SK-N-SH (cell line): ENCODE results near the gene MCCC2.

Experiments used
- CTCF ChIP-seq: fragments of 200-600 bp; sonication (generic); IDR thresholded peaks from 2 replicates; pipeline ENCODE4 v1.6.1; 2017; ENCODE audit warnings: antibody characterized with exemption, mild to moderate bottlenecking, moderate library complexity
- ELF1 ChIP-seq: IDR thresholded peaks from 2 replicates; pipeline ENCODE4 v1.4.0; 2012
- EP300 ChIP-seq, 2 experiments: IDR thresholded peaks; 2 replicates each; pipeline versions ENCODE4 v1.4.0 to v1.6.1; 2012; ENCODE audit warnings: borderline replicate concordance in 1 of 2, low read depth in 1 of 2, low read length in 1 of 2
- FOXJ3 ChIP-seq: sonication (generic); formaldehyde crosslinking; IDR thresholded peaks from 2 replicates; pipeline ENCODE4 v1.5.1; 2020; ENCODE audit warnings: mild to moderate bottlenecking, missing genetic modification reagents
- JUND ChIP-seq: IDR thresholded peaks from 2 replicates; pipeline ENCODE4 v1.4.0; 2012
- MAX ChIP-seq: IDR thresholded peaks from 2 replicates; pipeline ENCODE4 v1.4.0; 2012; ENCODE audit warnings: low read depth
- MXI1 ChIP-seq: IDR thresholded peaks from 2 replicates; pipeline ENCODE4 v1.6.1; 2012; ENCODE audit warnings: mild to moderate bottlenecking, low read depth, low read length, improper control_type of control experiment
- PBX3 ChIP-seq: IDR thresholded peaks from 2 replicates; pipeline ENCODE4; 2012
- POLR2AphosphoS5 ChIP-seq: IDR thresholded peaks from 2 replicates; pipeline ENCODE4 v1.6.1; 2012; ENCODE audit warnings: low read depth, low read length
- REST ChIP-seq: IDR thresholded peaks from 2 replicates; pipeline ENCODE4 v1.6.1; 2012; ENCODE audit warnings: mild to moderate bottlenecking, low read depth, low read length, moderate library complexity
- SIN3A ChIP-seq: IDR thresholded peaks from 2 replicates; pipeline ENCODE4 v1.6.1; 2012; ENCODE audit warnings: low read depth, mild to moderate bottlenecking, low read length, moderate library complexity, borderline replicate concordance
- SMC3 ChIP-seq: IDR thresholded peaks from 2 replicates; pipeline ENCODE4 v1.6.1; 2012; ENCODE audit warnings: low read depth, low read length, improper control_type of control experiment
- TAF1 ChIP-seq: IDR thresholded peaks from 2 replicates; pipeline ENCODE4 v1.6.1; 2012; ENCODE audit warnings: low read depth, mild to moderate bottlenecking, low read length, moderate library complexity, borderline replicate concordance
- USF2 ChIP-seq: fragments of 150-350 bp; IDR thresholded peaks from 2 replicates; pipeline ENCODE4 v1.6.1; 2017; ENCODE audit warnings: antibody characterized with exemption, low read length, low read depth, borderline replicate concordance

- TF ChIP-seq ELF1 (no peak), EP300 (IDR thresholded peaks at IDR 0.05; ENCODE audit: borderline replicate concordance in 1 of 2, low read depth in 1 of 2, low read length in 1 of 2) (no peak), TAF1 (no peak), CTCF (no peak), JUND (no peak), POLR2AphosphoS5 (no peak), USF2 (no peak), FOXJ3 (CRISPR knock-in tag) (no peak), MXI1 (no peak), REST (no peak), MAX (no peak), SIN3A (no peak), SMC3 (no peak), PBX3 (no peak)
Measured at GRCh38 chr5:71573591-71573990, 13.5 kb upstream of the MCCC2 start.
